Adrenal gland (tissue), 5 donors: ENCODE data around the gene PRDM16.

Experiments
- CTCF ChIP-seq, 6 experiments: fragments of 450-650 bp in 4 of 6; fragments of 200-600 bp in 2 of 6; sonication (generic) in 1 of 6; IDR thresholded peaks; 1 replicate in 5 of 6; 2 replicates in 1 of 6; pipeline versions ENCODE4 v1.5.1 to v1.8.0; 2016 to 2021; ENCODE audit warnings: antibody characterized with exemption in 6 of 6, mild to moderate bottlenecking in 2 of 6, moderate library complexity in 1 of 6
- POLR2A ChIP-seq, 2 donors: fragments of 450-650 bp; IDR thresholded peaks; one replicate each; pipeline ENCODE4 v1.6.1; 2017; ENCODE audit warnings: antibody characterized with exemption in 2 of 2, mild to moderate bottlenecking in 2 of 2, moderate library complexity in 1 of 2
- donor health status: DM: no; HTN: no; CAD: no.

GRCh38 chr1:3237994-3238702 lies 169.1 kb downstream of the PRDM16 start:
- TF ChIP-seq POLR2A (IDR thresholded peaks at IDR 0.05) = no peak
- no peak for TF ChIP-seq CTCF (IDR thresholded peaks at IDR 0.05)
